Progenitor cell of endocrine pancreas (in vitro differentiated cells): ENCODE data around the gene HNRNPU. TPM values are rescaled to one million over a fixed set of nuclear protein-coding genes. Genes with fewer than 3 reads are reported as not detected.

Experiments used
- DNase-seq: peaks from one replicate; pipeline ENCODE4 v3.0.0; 2021; ENCODE audit warnings: low spot score; ENCODE audit not compliant: unreplicated experiment
- H3K27ac Mint-ChIP-seq: 2 replicates; pipeline ENCODE4 v1.8.0; 2021; ENCODE audit warnings: mild to moderate bottlenecking, moderate library complexity, mixed read lengths
- H3K27me3 Mint-ChIP-seq: 2 replicates; pipeline ENCODE4 v1.8.0; 2021; ENCODE audit warnings: mixed read lengths
- H3K36me3 Mint-ChIP-seq: 2 replicates; pipeline ENCODE4 v1.8.0; 2022; ENCODE audit warnings: mixed read lengths; ENCODE audit not compliant: insufficient read depth
- H3K4me1 Mint-ChIP-seq: 2 replicates; pipeline ENCODE4 v1.8.0; 2021; ENCODE audit warnings: low read depth, mixed read lengths
- H3K4me3 Mint-ChIP-seq: 2 replicates; pipeline ENCODE4 v1.8.0; 2021; ENCODE audit warnings: low read depth, mild to moderate bottlenecking, moderate library complexity, mixed read lengths
- H3K9me3 Mint-ChIP-seq: 2 replicates; pipeline ENCODE4 v1.8.0; 2021; ENCODE audit warnings: low read depth, mixed read lengths
- CTCF ChIP-seq: fragments of 200-600 bp; sonication (generic); IDR thresholded peaks from one replicate; pipeline ENCODE4 v1.5.0; 2021; ENCODE audit warnings: antibody characterized with exemption, mild to moderate bottlenecking; ENCODE audit not compliant: unreplicated experiment
- total RNA-seq: library from RNA; stranded (reverse); gene quantifications from 2 replicates; pipeline ENCODE4 v1.2.1, GENCODE V29; 2021

HNRNPU gene
- total RNA-seq, 1 donor from 2014 or later = 526 TPM

DNA sequence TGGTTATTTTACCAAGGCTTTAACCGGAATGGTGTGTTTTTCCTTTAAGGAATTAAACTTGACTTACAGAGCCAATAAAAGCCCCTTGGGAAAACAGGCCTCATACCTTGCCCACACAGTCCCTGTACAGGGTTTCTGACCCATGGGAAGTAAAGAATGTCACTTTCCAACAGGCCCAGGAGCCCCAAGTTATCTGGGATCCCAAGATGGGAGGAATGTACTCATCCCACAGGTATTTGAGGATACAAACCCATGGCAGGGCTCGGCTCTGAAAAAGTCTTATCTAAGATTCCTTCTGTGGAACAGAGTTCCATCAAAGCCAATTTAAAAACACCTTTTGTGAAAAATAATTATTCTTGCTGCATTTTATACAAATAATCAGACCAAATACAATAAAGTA, 44.2 kb downstream of the HNRNPU start:
- no peak for TF ChIP-seq CTCF
- no peaks in the 10 kb centered on the region for H3K9me3 Mint-ChIP-seq
- no peak overlapping the region for H3K4me3 Mint-ChIP-seq
- no peaks in the 10 kb centered on the region for H3K36me3 Mint-ChIP-seq
- no peak for DNase-seq
- H3K27ac Mint-ChIP-seq = no peak overlapping the region
- H3K27me3 Mint-ChIP-seq = peaks cover 21% of the 10 kb centered on the region
- H3K4me1 Mint-ChIP-seq = no peaks in the 10 kb centered on the region

- H3K27ac Mint-ChIP-seq = no peak overlapping the region
- no peaks in the 10 kb centered on the region for H3K9me3 Mint-ChIP-seq
- no peaks in the 10 kb centered on the region for H3K36me3 Mint-ChIP-seq
- no peak for TF ChIP-seq CTCF
- no peak overlapping the region for H3K4me3 Mint-ChIP-seq
- H3K4me1 Mint-ChIP-seq = no peaks in the 10 kb centered on the region
- no peak for DNase-seq
- H3K27me3 Mint-ChIP-seq = peaks cover 33% of the 10 kb centered on the region
These were observed 46.9 kb downstream of the HNRNPU start for GRCh38 chr1:244817415-244817894.

GRCh38 chr1:244815600-244816099, 48.7 kb downstream of the HNRNPU start:
- no peak for DNase-seq
- H3K36me3 Mint-ChIP-seq = no peaks in the 10 kb centered on the region
- no peaks in the 10 kb centered on the region for H3K4me1 Mint-ChIP-seq
- H3K4me3 Mint-ChIP-seq = no peak overlapping the region
- H3K27ac Mint-ChIP-seq = no peak overlapping the region
- H3K27me3 Mint-ChIP-seq = peaks cover 35% of the 10 kb centered on the region
- H3K9me3 Mint-ChIP-seq = no peaks in the 10 kb centered on the region
- no peak for TF ChIP-seq CTCF

GRCh38 chr1:244813327-244813726, 51.0 kb downstream of the HNRNPU start:
- Mint-ChIP-seq H3K9me3 (no peaks in the 10 kb centered on the region), H3K27me3 (peaks cover 35% of the 10 kb centered on the region), H3K4me3 (no peak overlapping the region), H3K4me1 (no peaks in the 10 kb centered on the region), H3K27ac (no peak overlapping the region), H3K36me3 (no peaks in the 10 kb centered on the region)
- TF ChIP-seq CTCF = no peak
- DNase-seq = no peak

GRCh38 chr1:244810221-244810620, 54.1 kb downstream of the HNRNPU start:
- H3K4me3 Mint-ChIP-seq = no peak overlapping the region
- TF ChIP-seq CTCF = no peak
- no peak overlapping the region for H3K27ac Mint-ChIP-seq
- no peaks in the 10 kb centered on the region for H3K9me3 Mint-ChIP-seq
- H3K4me1 Mint-ChIP-seq = no peaks in the 10 kb centered on the region
- H3K27me3 Mint-ChIP-seq = peaks cover 15% of the 10 kb centered on the region
- no peaks in the 10 kb centered on the region for H3K36me3 Mint-ChIP-seq
- DNase-seq = no peak
